GM19438 (cell line): ENCODE measurements around the gene FURIN.
"Not testable (repeated sequence)": the region's sequence is repeated elsewhere in the genome, so short reads cannot be mapped to it uniquely, and the experiment has no call there.

Source experiments
- ATAC-seq: cut with Tn5 transposase; IDR thresholded peaks from one replicate; pipeline ENCODE4 v1.9.1; 2021; ENCODE audit warnings: low read depth; ENCODE audit not compliant: unreplicated experiment

FURIN gene

DNA sequence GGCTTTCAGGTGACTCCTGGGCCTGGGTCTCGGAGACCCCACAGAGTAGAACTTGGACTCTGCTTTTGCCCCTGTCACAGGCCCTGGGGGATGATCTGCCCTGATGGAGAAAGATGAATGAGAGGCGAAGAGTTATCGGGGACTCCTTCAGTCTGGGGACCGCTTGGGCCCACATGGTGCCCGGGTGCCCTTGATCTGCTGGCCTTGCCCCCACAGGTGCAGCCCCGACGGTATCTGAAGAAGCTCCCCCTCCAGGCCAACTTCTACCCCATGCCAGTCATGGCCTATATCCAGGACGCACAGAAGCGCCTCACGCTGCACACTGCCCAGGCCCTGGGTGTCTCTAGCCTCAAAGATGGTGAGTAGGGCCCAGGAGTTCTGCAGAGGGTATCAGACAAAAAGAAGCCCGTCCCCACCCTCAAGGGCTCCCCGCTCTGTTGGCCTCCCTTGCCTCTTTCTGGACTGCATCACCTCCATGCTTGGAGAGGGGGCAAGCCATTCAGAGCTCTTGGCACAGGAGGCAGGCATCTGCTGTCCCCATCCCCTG lies 45.1 kb downstream of the FURIN start:
- no peak for ATAC-seq

DNA sequence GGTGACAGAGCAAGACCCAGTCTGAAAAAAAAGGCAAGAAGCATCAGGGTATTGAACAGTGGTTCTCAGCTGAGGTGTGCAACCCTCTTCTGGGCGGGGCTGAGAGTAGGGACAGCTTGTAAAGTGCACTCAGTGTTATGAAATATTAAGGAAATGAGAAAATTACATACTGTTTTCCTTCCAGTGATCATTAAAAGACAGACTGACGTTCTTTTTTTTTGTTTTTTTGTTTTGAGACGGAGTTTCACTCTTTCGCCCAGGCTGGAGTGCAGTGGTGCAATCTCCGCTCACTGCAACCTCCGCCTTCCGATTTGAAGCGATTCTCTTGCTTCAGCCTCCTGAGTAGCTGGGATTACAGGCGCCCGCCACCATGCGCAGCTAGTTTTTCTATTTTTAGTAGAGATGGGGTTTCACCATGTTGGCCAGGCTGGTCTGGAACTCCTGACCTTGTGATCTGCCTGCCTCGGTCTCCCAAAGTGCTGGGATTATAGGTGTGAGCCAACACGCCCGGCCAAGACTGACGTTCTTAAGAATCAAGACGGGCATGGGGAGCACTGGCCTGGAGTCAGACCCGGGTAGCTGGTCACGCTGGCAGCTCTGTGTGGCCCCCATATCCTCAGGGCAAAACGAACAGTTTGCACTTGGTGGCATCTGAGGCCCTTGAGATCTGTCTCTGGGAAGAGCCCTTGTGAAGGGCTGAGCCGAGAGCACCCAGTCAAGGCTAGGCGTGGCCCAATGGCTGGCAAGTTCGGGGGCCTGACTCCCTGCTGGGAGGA lies 46.1 kb downstream of the FURIN start:
- ATAC-seq: no peak

DNA sequence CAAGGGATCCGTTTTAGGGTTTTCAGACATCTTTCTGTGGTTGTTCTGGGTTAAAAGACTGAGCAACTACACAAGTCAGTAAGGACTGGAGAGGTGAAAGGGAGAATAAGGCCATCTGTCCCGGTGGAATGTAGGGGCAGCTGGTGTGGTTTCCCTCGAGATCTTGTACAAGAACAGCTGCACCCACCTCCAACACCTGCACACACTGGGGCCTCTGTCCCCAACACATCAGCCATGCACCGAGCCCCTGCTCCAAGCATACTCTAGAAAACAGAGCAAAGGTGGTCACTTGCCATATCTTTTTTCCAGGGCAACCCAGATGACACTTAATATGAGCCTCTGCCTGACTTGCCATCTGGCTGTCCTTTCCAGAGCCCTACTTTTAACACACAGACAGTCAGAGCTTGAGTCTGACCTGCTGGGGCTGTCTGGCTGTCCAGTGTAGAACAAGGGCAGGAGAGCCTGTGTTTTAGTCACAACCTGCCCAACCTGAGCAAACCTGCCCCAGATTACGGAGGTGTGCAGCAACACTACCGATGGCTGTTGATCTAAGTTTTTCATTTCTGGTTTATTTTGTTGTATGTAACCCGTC lies 46.9 kb downstream of the FURIN start:
- peak; percentile 69 for ATAC-seq

DNA sequence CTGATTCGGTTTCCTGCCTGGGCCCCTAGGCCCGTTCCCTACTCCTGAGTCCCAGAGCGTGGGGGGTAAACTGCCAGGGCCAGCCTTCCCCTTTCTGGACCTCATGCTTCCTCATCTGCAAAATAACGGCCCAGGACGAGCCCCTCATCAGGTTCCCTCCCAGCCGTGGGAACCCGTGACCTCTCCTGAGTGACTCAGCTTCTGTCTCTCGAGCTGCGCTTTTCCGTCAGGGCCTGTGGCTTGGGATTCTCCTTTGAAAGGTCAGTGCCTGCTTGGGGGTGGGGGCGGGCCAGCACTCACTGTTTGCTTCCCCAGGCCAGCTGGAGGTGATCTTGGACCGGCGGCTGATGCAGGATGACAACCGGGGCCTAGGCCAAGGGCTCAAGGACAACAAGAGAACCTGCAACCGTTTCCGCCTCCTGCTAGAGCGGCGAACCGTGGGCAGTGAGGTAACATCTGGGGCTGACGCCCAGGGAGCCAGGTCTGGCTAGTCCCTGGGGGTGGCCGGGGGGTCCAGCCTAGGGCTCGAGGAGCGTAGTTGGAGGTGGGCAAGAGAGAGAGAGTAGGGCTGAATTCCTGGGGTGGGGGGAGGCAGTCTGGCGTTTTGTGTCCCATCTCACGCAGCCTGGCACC lies 47.5 kb downstream of the FURIN start:
- ATAC-seq: no peak

DNA sequence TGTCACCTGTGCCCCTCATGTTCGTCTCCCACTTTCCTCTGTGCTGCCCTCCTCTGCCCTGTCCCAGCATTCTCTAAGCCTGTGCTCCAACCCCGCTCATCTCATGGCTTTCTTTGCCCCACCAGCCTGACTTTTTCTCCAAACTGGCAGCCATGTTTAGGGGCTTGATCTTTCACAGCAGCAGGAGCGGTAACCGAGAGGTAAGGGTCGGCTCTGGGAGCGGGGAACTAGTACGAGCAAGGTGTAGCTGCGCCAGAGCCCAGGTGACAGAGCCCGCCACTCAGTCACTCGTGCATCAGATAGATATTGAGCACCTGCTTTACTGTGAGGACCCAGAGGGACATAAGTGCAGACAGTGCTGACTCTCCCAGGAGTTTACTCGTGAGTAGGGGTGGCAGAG lies 48.1 kb downstream of the FURIN start:
- no peak for ATAC-seq

DNA sequence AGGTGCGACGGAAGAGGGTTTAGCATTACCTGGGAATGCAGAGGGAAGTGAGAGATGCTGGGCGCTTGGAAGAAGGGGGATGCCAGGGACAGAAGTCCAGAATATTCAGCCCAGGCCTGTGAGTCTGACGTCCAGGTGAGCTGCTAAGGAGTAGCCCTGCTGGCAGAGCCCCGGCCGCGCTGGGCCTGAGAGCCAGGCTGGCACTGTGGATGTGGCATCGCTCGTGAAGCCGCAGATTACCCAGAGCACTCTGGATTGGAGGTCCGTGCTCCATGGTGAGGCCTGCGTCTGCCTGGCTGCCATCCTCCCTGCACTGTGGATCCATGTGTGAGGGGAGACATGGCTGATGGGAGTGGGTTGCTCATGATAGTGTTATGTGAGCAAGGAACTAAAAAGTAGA lies 49.2 kb downstream of the FURIN start:
- no peak for ATAC-seq

DNA sequence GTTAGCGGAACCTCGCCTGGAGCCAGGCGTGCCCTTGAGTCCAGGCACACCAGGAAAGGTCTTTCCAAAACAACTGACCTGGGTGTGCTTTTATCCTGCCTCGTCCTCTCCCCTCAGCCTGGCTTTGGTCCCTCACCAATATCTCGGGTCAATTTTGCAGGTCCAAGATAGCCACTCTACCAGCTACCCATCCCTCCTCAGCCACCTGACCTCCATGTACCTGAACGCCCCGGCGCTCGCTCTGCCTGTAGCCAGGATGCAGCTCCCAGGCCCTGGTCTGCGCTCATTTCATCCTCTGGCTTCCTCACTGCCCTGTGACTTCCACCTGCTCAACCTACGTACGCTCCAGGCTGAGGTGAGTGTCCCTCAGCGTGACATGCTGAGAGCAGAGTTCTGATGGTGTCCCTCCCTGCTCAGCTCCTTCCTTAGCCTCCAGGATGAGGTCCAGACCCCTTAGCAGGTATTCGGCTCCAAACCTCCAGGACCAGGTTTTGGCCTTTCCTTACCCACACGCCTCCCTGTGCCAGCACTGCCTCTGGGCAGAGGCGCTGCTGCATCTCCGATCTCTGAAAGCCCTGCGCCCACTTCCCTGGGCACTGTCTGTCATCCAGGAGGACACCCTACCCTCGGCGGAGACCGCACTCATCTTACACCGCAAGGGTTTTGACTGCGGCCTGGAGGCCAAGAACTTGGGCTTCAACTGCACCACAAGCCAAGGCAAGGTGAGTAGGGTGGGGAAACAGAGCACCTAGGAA lies 49.8 kb downstream of the FURIN start:
- no peak for ATAC-seq

DNA sequence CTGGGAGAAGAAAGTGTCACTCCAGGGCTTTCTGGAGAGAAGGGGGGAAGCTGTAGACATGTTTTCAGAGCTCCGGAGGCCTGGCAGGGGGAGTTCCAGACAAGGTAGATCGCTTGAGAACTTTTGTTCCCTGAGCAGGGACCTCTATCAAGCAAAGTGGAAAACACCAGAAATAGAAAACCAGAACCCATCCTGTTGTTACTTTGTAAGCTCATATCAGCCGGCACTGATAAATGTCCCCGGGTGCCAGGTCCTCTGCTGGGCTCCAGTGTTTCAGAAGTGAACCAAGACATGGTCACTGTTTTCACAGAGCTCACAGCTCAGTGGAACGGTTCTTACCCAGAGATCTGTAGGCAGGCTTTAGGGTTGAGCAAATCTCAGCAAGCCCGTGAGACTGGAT lies 50.4 kb downstream of the FURIN start:
- no peak for ATAC-seq

DNA sequence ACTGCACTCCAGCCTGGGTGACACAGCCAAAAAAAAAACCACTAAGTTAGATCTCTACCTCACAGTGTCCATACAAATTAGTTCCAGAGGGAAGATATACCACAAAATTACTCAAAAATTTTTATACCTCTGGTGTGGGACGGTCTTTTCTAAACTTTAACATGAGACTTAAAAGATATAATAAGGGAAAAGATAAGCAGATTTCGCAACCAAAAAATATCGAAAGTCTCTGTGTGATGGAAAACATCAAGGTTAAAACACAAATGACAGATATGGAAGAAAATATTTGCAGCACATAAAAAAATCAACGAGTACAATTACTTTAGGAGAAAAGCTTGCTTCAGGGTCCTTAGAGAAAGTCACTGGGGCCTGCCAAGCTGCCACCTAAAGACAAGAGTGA lies 53.5 kb downstream of the FURIN start:
- no peak for ATAC-seq

DNA sequence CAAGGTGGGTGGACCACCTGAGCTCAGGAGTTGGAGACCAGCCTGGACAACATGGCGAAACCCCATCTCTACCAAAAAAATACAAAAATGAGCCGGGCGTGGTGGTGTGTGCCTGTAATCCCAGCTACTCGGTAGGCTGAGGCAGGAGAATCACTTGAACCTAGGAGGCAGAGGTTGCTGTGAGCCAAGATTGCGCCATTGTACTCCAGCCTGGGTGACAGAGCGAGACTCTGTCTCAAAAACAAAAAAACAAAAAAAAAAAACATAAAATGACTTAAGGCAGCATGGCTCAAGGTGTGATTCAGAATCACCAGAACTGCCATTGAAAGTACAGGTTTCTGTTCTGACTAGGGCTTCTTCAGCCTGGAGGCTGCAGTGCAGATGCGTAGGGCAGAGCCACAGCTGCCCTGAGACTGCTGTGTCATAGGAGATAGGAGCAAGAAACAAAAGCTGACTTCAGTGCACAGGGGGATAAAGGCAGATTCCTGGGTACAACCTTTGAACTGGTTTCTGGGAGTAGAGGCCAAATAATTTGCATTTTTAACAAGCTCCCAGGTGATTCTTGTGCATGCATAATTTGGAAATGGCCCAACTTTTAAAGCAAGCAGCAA lies 54.4 kb downstream of the FURIN start:
- peak; percentile 83 for ATAC-seq

DNA sequence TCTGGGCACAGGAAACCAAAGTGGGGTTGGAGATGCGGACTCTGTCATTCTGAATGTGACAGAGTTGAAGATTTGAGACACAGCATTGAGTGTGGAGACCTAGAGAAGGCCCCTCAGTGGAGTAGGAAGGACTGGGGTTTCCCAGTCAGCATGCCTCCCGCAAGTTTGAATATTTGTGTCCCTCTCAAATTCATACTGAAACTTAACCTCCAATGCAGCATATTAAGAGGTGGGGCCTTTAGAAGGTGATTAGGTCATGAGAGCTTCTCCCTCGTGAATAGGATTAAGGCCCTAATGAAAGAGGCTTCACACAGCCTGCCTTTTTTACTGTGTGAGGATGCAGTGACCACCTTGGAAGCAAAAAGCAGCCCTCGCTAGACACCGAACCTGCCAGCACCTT lies 56.0 kb downstream of the FURIN start:
- ATAC-seq: peak; percentile 50

DNA sequence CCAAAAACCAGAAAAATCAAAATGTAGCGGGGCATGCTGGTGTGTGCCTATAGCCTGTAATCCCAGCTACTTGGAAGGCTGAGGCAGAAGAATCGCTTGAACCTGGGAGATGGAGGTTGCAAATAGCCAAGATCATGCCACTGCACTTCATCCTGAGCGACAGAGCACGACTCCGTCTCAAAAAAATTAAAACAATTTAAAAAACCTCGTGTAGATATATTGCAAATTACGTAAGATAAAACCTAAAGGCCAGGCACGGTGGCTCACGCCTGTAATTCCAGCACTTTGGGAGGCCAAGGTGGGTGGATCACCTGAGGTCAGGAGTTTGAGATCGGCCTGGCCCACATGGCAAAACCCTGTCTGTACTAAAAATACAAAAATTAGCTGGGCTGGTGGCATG lies 58.4 kb downstream of the FURIN start:
- not testable (repeated sequence) for ATAC-seq

DNA sequence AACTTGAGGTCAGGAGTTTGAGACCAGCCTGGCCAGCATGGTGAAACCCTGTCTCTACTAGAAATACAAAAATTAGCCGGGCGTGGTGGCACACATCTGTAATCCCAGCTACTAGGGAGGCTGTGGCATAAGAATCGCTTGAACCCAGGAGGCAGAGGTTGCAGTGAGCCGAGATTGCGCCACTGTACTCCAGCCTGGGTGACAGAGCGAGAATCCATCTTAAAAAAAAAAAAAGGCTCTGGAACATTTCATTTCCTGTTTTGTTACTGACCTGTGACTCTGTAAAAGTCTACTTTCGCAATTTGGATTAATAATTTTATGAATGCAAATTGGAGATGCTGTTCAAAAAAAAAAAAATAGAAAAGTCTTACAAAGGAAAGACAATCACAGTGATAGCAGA lies 59.7 kb downstream of the FURIN start:
- ATAC-seq: not testable (repeated sequence)

DNA sequence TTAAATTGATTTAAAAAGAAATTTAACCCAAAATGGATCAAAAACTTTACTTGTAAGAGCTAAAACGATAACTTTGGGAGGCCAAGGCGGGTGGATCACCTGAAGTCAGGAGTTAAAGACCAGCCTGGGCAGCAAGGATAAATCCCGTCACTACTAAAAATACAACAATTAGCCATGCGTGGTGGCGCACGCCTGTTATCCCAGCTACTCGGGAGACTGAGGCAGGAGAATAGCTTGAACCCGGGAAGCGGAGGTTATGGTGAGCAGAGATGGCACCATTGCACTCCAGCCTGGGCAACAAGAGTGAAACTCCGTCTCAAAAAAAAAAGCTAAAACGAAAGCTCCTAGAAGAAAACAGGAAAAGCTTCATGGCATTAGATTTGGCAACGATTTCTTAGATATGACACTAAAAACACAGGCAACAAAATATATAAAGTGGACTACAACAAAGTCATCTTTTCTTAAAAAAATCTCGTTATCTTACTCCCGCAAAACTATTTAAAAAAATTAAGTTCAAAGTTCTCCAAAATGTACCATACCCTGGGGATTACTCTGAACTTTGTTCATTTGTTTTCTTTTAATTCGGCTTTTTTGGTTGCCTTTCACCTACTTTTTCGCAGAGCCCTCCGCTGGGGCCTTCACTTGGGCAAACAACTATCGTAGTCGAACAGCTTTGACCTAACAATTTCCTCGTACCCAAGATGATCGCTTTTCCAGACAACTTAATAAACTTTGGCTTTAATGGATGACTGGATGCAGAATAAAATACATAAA lies 61.0 kb downstream of the FURIN start:
- ATAC-seq: no peak

DNA sequence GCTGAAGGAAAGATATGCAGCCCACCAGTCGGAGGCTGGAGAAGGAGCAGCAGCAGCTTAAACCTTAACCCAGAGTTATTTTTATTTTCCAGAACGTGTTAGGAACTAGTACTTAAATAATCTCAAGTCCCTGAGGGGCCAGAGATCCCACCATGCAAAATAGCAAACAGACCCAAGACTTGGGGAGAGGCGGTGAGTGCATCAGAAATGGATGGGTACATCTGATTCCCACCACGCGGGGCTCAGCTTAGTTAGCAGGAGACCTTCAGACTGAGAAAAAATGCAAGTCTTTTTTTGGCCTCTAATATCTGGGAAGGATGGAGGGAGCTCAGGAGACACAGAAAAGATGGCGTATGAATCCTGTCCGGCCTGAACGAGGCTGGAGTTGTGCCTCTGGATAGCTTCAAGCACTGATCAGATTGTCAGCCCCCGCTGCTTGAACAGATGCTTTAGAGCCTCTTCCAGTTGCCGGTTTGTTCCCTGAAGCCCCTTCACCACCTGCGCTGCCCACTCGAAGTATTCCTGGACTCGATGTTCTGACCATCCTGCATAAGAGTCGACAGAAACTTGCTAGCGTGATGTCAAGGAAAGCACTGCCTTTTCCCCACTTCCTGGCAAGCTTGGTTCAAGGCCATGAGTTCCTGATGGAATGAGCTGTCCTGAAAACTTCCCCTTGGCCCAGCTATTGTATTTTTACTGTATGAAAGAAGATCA lies 62.6 kb downstream of the FURIN start:
- no peak for ATAC-seq

DNA sequence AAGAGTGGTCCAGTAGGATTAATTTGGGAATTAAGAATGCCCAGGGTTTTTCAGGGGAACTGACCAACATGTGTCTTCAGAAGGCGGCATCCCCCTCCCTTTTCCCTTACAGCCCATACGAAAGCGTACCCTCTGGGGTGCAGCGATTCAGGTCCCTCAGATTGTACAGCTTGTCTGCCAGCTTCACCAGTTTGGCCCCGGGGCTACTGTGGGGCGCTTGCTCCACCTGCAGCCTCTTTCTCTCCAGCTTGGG lies 63.1 kb downstream of the FURIN start:
- no peak for ATAC-seq

DNA sequence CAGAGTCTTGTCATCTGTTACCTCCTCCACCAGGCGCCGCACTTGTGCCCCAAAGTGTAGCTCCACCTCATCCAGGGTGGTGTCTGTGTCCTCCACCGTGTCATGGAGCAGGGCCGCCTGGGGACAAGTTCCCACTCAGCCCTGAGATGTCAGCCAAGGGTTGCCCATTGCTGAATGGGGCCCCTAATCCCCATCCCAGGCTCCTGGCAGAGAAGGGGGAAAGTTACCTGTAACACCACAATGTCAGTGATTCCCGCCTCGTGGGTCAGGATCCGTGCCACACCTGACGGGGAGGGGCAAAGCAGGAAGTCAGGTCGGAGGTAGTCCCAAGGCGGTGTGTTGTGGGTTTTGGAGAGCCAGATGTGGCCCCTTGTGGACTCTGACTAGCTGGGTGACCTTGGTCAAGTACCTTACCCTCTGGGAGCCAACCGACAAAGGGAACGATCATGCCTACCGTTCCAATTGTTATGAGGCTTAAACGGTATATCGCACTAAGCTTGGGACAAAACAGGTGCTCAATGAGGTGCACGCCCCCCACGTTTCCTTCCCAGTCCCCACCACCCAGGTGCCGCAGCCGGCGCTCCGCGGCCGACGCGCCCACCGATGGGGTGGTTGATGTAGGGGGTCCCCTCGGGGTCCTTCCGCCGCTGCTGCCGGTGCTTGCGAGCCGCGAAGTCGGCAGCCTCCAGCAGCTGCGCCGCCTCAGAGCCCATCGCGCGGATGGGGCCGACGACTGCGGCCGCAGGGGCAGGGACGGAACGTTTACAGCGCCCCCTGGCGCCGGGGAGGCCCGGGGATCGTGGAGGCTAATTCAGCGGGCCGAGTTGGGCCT lies 63.7 kb downstream of the FURIN start, which contains the start of gene HDDC3:
Gene HDDC3 (minus strand): TSS at position 722 of the 832 bp plus-strand sequence. CDS start 9 bp downstream, at position 713.
- peak; percentile 46 for ATAC-seq

DNA sequence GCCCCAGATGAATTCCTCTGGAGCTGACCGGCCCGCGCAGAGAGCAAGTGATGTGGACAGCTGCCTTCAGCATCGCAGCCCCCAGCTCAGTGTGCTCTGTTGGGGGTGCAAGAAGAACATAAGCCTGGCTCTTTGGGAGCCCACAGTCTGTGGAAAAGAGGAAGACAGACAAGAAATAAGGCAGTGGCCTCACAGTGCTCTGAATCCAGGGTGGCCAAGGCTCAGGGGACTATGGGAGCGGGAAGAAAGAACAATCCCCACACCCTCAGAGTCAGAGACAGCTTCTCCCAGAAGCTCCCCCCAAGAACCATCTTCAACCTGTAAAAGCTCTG lies 64.2 kb downstream of the FURIN start:
- no peak for ATAC-seq
